H7 (cell line): ENCODE results near the gene IFFO2. TPM values are rescaled to one million over a fixed set of nuclear protein-coding genes. Genes with fewer than 3 reads are reported as not detected.

Source experiments
- DNase-seq: peaks from one replicate; pipeline ENCODE4 v3.0.0; 2012
- H3K27me3 ChIP-seq: 2 replicates; pipeline ENCODE4 v1.6.0; 2011; ENCODE audit warnings: mild to moderate bottlenecking, low read length; ENCODE audit not compliant: control insufficient read depth, insufficient read depth
- H3K36me3 ChIP-seq: replicated peaks from 2 replicates; pipeline ENCODE4 v1.5.1; 2011; ENCODE audit warnings: low read length; ENCODE audit not compliant: control insufficient read depth, insufficient read depth
- H3K4me3 ChIP-seq: 2 replicates; pipeline ENCODE4 v1.5.1; 2011; ENCODE audit warnings: low read depth, mild to moderate bottlenecking, control low read depth, low read length, moderate library complexity; ENCODE audit not compliant: insufficient read depth
- total RNA-seq: library from RNA; depleted of rRNA; stranded (reverse); fragments of >200 nt; shearing (Covaris generic); gene quantifications from 2 replicates; pipeline ENCODE4 v1.2.3, GENCODE V29; 2014

Gene IFFO2
- total RNA-seq, 1 experiment from 2014 or later, result 19.6 TPM

GRCh38 chr1:18950401-18951026 lies 6.0 kb downstream of the IFFO2 start:
- Histone ChIP-seq H3K4me3 (no peak overlapping the region), H3K36me3 (no peaks in the 10 kb centered on the region), H3K27me3 (peaks cover 4% of the 10 kb centered on the region; the same call in 1 of the 2 replicates)
- peak; percentile 41 for DNase-seq

GRCh38 chr1:18949686-18950400 lies 6.6 kb downstream of the IFFO2 start:
- Histone ChIP-seq H3K27me3 (no peaks in the 10 kb centered on the region), H3K4me3 (no peak overlapping the region), H3K36me3 (no peaks in the 10 kb centered on the region)
- peak; percentile 82 for DNase-seq

GRCh38 chr1:18948913-18949685 lies 7.4 kb downstream of the IFFO2 start:
- Histone ChIP-seq H3K4me3 (no peak overlapping the region), H3K27me3 (no peaks in the 10 kb centered on the region), H3K36me3 (no peaks in the 10 kb centered on the region)
- DNase-seq, result peak; percentile 59

- H3K27me3 ChIP-seq, result no peaks in the 10 kb centered on the region
- DNase-seq, result no peak
- no peaks in the 10 kb centered on the region for H3K36me3 ChIP-seq
- H3K4me3 ChIP-seq, result no peak overlapping the region
Measured at GRCh38 chr1:18948048-18948912, 8.2 kb downstream of the IFFO2 start.

- peak; percentile 40 for DNase-seq
- Histone ChIP-seq H3K27me3 (no peaks in the 10 kb centered on the region), H3K36me3 (no peaks in the 10 kb centered on the region), H3K4me3 (no peak overlapping the region)
Measured at GRCh38 chr1:18947570-18947969, 8.9 kb downstream of the IFFO2 start.

GRCh38 chr1:18946550-18947381 lies 9.7 kb downstream of the IFFO2 start:
- Histone ChIP-seq H3K27me3 (no peaks in the 10 kb centered on the region), H3K4me3 (no peak overlapping the region), H3K36me3 (no peaks in the 10 kb centered on the region)
- DNase-seq, result peak; percentile 48

- no peaks in the 10 kb centered on the region for H3K36me3 ChIP-seq
- no peaks in the 10 kb centered on the region for H3K27me3 ChIP-seq
- peak; percentile 74 for DNase-seq
- no peak overlapping the region for H3K4me3 ChIP-seq
Measured at GRCh38 chr1:18945401-18945849, 11.1 kb downstream of the IFFO2 start.

GRCh38 chr1:18944810-18945209 lies 11.7 kb downstream of the IFFO2 start:
- H3K36me3 ChIP-seq, result no peaks in the 10 kb centered on the region
- DNase-seq, result no peak
- H3K4me3 ChIP-seq, result no peak overlapping the region
- no peaks in the 10 kb centered on the region for H3K27me3 ChIP-seq

GRCh38 chr1:18943914-18944572 lies 12.4 kb downstream of the IFFO2 start:
- peak; percentile 33 for DNase-seq
- Histone ChIP-seq H3K27me3 (no peaks in the 10 kb centered on the region), H3K4me3 (no peak overlapping the region), H3K36me3 (no peaks in the 10 kb centered on the region)

- Histone ChIP-seq H3K36me3 (no peaks in the 10 kb centered on the region), H3K27me3 (no peaks in the 10 kb centered on the region), H3K4me3 (no peak overlapping the region)
- DNase-seq, result no peak
Measured at GRCh38 chr1:18943162-18943561, 13.3 kb downstream of the IFFO2 start.

- Histone ChIP-seq H3K36me3 (no peaks in the 10 kb centered on the region), H3K27me3 (no peaks in the 10 kb centered on the region), H3K4me3 (no peak overlapping the region)
- no peak for DNase-seq
Measured at GRCh38 chr1:18942340-18942739, 14.1 kb downstream of the IFFO2 start.

GRCh38 chr1:18941221-18942141 lies 15.0 kb downstream of the IFFO2 start:
- Histone ChIP-seq H3K4me3 (no peak overlapping the region), H3K27me3 (no peaks in the 10 kb centered on the region)
- DNase-seq, result peak; percentile 79

More at GRCh38 chr1:18941221-18942141, 15.0 kb downstream of the IFFO2 start:
- H3K36me3 ChIP-seq, result no peaks in the 10 kb centered on the region
